Measurements from ENCODE around the gene PRSS48. TPM values are rescaled to one million over a fixed set of nuclear protein-coding genes. Genes with fewer than 3 reads are reported as not detected.
"Not testable (repeated sequence)": the region's sequence is repeated elsewhere in the genome, so short reads cannot be mapped to it uniquely, and the experiment has no call there.

The PRSS48 gene
- total RNA-seq, 1 experiment from 2014 or later, result not detected

- peak; percentile 68 for DNase-seq (ENCODE audit: low read depth)
Measured at GRCh38 chr4:151315212-151315886, 38.4 kb downstream of the PRSS48 start.

- DNase-seq (ENCODE audit: low read depth), result no peak
Measured at GRCh38 chr4:151316645-151317044, 39.7 kb downstream of the PRSS48 start.

GRCh38 chr4:151318307-151319006, 41.5 kb downstream of the PRSS48 start:
- DNase-seq (ENCODE audit: low read depth), result no peak

GRCh38 chr4:151319490-151319889, 42.5 kb downstream of the PRSS48 start:
- no peak for DNase-seq (ENCODE audit: low read depth)

GRCh38 chr4:151321586-151321985, 44.6 kb downstream of the PRSS48 start:
- no peak for DNase-seq (ENCODE audit: low read depth)

GRCh38 chr4:151322161-151322560, 45.2 kb downstream of the PRSS48 start:
- not testable (repeated sequence) for DNase-seq (ENCODE audit: low read depth)

GRCh38 chr4:151322570-151322969, 45.6 kb downstream of the PRSS48 start:
- no peak for DNase-seq (ENCODE audit: low read depth)

GRCh38 chr4:151323667-151324066, 46.7 kb downstream of the PRSS48 start:
- no peak for DNase-seq (ENCODE audit: low read depth)

GRCh38 chr4:151324124-151324751, 47.3 kb downstream of the PRSS48 start:
- DNase-seq (ENCODE audit: low read depth), result no peak

- peak; percentile 69 for DNase-seq (ENCODE audit: low read depth)
Measured at GRCh38 chr4:151324752-151325110, 47.8 kb downstream of the PRSS48 start.

GRCh38 chr4:151325111-151325948, 48.4 kb downstream of the PRSS48 start, which contains the start of gene SH3D19:
SH3D19 (minus strand) TSS chr4:151325605; CDS start chr4:151325352, 253 bp downstream.
- peak; percentile 90 for DNase-seq (ENCODE audit: low read depth)

GRCh38 chr4:151325949-151326246, 48.9 kb downstream of the PRSS48 start:
- no peak for DNase-seq (ENCODE audit: low read depth)

- peak; percentile 33 for DNase-seq (ENCODE audit: low read depth)
Measured at GRCh38 chr4:151329217-151330007, 52.5 kb downstream of the PRSS48 start.

- peak; percentile 81 for DNase-seq (ENCODE audit: low read depth)
Measured at GRCh38 chr4:151331276-151332042, 54.5 kb downstream of the PRSS48 start.

GRCh38 chr4:151339467-151339866, 62.5 kb downstream of the PRSS48 start:
- no peak for DNase-seq (ENCODE audit: low read depth)

- DNase-seq (ENCODE audit: low read depth), result no peak
Measured at GRCh38 chr4:151340751-151341385, 63.9 kb downstream of the PRSS48 start.

Data from HT1080 (cell line).